Occipital lobe (tissue), 2 donors: Measurements from ENCODE around the gene TBX10. TPM values are rescaled to one million over a fixed set of nuclear protein-coding genes. Genes with fewer than 3 reads are reported as not detected.

Experiments used
- DNase-seq: peaks from one replicate; lab custom pipeline; 2025; lab: John Stamatoyannopoulos, UW
- total RNA-seq: library from RNA; depleted of rRNA; stranded (reverse); fragments of >200 nt; gene quantifications from one replicate; pipeline ENCODE4 v1.2.3, GENCODE V29; 2014

Gene TBX10
- total RNA-seq, 1 donor from 2014 or later: not detected

GRCh38 chr11:67617243-67617953, 22.2 kb downstream of the TBX10 start:
- no peak for DNase-seq

- no peak for DNase-seq
These were observed 22.9 kb downstream of the TBX10 start for GRCh38 chr11:67616431-67617242.

- DNase-seq: no peak
These were observed 23.7 kb downstream of the TBX10 start for GRCh38 chr11:67615728-67616430.

- DNase-seq: no peak
These were observed 24.5 kb downstream of the TBX10 start for GRCh38 chr11:67614730-67615714.

GRCh38 chr11:67613960-67614715, 25.4 kb downstream of the TBX10 start:
- DNase-seq: no peak

- no peak for DNase-seq
These were observed 26.1 kb downstream of the TBX10 start for GRCh38 chr11:67613313-67613959.

GRCh38 chr11:67612751-67613150, 26.8 kb downstream of the TBX10 start:
- DNase-seq: no peak

- DNase-seq: no peak
These were observed 27.6 kb downstream of the TBX10 start for GRCh38 chr11:67611704-67612587.

GRCh38 chr11:67611165-67611564, 28.4 kb downstream of the TBX10 start:
- DNase-seq: no peak

GRCh38 chr11:67610302-67610868, 29.2 kb downstream of the TBX10 start:
- no peak for DNase-seq

GRCh38 chr11:67609316-67609715, 30.2 kb downstream of the TBX10 start:
- DNase-seq: no peak

- DNase-seq: no peak
These were observed 31.1 kb downstream of the TBX10 start for GRCh38 chr11:67608486-67608885.

GRCh38 chr11:67607507-67607906, 32.1 kb downstream of the TBX10 start:
- no peak for DNase-seq

- peak; percentile 94 for DNase-seq
These were observed 32.9 kb downstream of the TBX10 start, which contains the start of gene NDUFV1 for GRCh38 chr11:67606492-67607295. NDUFV1 (plus strand) TSS chr11:67606936; CDS start chr11:67607005, 69 bp downstream.

GRCh38 chr11:67606093-67606491, 33.5 kb downstream of the TBX10 start:
- peak; percentile 63 for DNase-seq

- no peak for DNase-seq
These were observed 34.1 kb downstream of the TBX10 start for GRCh38 chr11:67605231-67606011.

- no peak for DNase-seq
These were observed 34.7 kb downstream of the TBX10 start for GRCh38 chr11:67604815-67605214.
